Gastroesophageal sphincter (tissue), 4 donors: ENCODE results near the gene ST3GAL6. TPM values are rescaled to one million over a fixed set of nuclear protein-coding genes. Genes with fewer than 3 reads are reported as not detected.

Experiments used
- ATAC-seq: fragments of 150-250 bp; one replicate; pipeline ENCODE4 v1.9.1; 2016; ENCODE audit warnings: mild to moderate bottlenecking, moderate library complexity
- H3K27ac ChIP-seq, 4 donors: fragments of 200-600 bp; sonication (generic) in 3 of 4; 1 replicate in 3 of 4; 2 replicates in 1 of 4; pipeline ENCODE4 v1.5.1; 2016 to 2019
- H3K27me3 ChIP-seq: fragments of 200-600 bp; sonication (generic); one replicate; pipeline ENCODE4 v1.5.1; 2019
- H3K36me3 ChIP-seq, 2 donors: fragments of 200-600 bp; sonication (generic); one replicate each; pipeline ENCODE4 v1.5.1; 2019; ENCODE audit warnings: control low read depth in 1 of 2
- H3K4me1 ChIP-seq, 3 donors: fragments of 200-600 bp; sonication (generic); 1 replicate in 2 of 3; 2 replicates in 1 of 3; pipeline ENCODE4 v1.5.1; 2016 to 2019; ENCODE audit warnings: control low read depth in 2 of 3
- H3K4me3 ChIP-seq, 2 donors: fragments of 200-600 bp; sonication (generic); one replicate each; pipeline ENCODE4 v1.5.1; 2019; ENCODE audit warnings: mild to moderate bottlenecking in 1 of 2, moderate library complexity in 1 of 2
- H3K9me3 ChIP-seq, 3 donors: fragments of 200-600 bp; sonication (generic); one replicate each; pipeline ENCODE4 v1.5.1; 2017 to 2019; ENCODE audit warnings: control low read depth in 2 of 3
- CTCF ChIP-seq, 4 experiments: fragments of 200-600 bp in 2 of 4; fragments of 450-650 bp in 2 of 4; sonication (generic) in 1 of 4; IDR thresholded peaks; one replicate each; pipeline ENCODE4 v1.5.1; 2017 to 2019; ENCODE audit warnings: antibody characterized with exemption in 4 of 4, mild to moderate bottlenecking in 2 of 4, moderate library complexity in 2 of 4
- EP300 ChIP-seq: sonication (generic); formaldehyde crosslinking; IDR thresholded peaks from one replicate; pipeline ENCODE4 v1.6.1; 2017; ENCODE audit warnings: antibody characterized with exemption, mild to moderate bottlenecking
- POLR2A ChIP-seq, 2 donors: fragments of 450-650 bp; IDR thresholded peaks; one replicate each; pipeline ENCODE4 v1.6.1; 2017; ENCODE audit warnings: antibody characterized with exemption in 2 of 2, mild to moderate bottlenecking in 2 of 2, moderate library complexity in 1 of 2
- POLR2AphosphoS5 ChIP-seq: sonication (generic); formaldehyde crosslinking; IDR thresholded peaks from one replicate; pipeline ENCODE4 v1.6.1; 2017; ENCODE audit warnings: antibody characterized with exemption
- WGBS, 2 donors: methylation state at CpG; one replicate each; pipeline ENCODE4 v1.1.5; 2018; ENCODE audit warnings: low coverage in 1 of 2; 5-methylcytosine and 5-hydroxymethylcytosine counted together
- total RNA-seq, 4 donors: library from RNA; depleted of rRNA; stranded (reverse); fragments of >200 nt; gene quantifications; one replicate each; pipeline ENCODE4 v1.1.0, GENCODE V29; 2016

ST3GAL6 gene
- total RNA-seq, 4 donors from 2014 or later, result 4.4 to 21.2 (median 7.4) TPM

GRCh38 chr3:98722389-98722788 is 40.8 kb upstream of the ST3GAL6 start:
- 76 to 82% methylated on average over 4 of the region's 4 CpGs for WGBS, 2 donors
- Histone ChIP-seq H3K4me1 (no peaks in the 10 kb centered on the region), H3K36me3 (no peaks in the 10 kb centered on the region), H3K27me3 (no peaks in the 10 kb centered on the region), H3K27ac (no peak overlapping the region), H3K9me3 (no peaks in the 10 kb centered on the region), H3K4me3 (no peak overlapping the region)
- ATAC-seq, result no peak
- no peak for TF ChIP-seq CTCF (IDR thresholded peaks at IDR 0.05)
- no peak for TF ChIP-seq EP300
- TF ChIP-seq POLR2A (IDR thresholded peaks at IDR 0.05), result no peak
- TF ChIP-seq POLR2AphosphoS5, result no peak

- ATAC-seq, result no peak
- no peak overlapping the region for H3K27ac ChIP-seq
- no peaks in the 10 kb centered on the region for H3K4me1 ChIP-seq
- no peaks in the 10 kb centered on the region for H3K9me3 ChIP-seq
- H3K36me3 ChIP-seq, result no peaks in the 10 kb centered on the region
- H3K4me3 ChIP-seq, result no peak overlapping the region
- TF ChIP-seq POLR2AphosphoS5, result no peak
- no peak for TF ChIP-seq CTCF (IDR thresholded peaks at IDR 0.05)
- no peak for TF ChIP-seq EP300
- TF ChIP-seq POLR2A (IDR thresholded peaks at IDR 0.05), result no peak
- WGBS, 2 donors, result 68 to 84% methylated on average over 2 of the region's 2 CpGs
- no peaks in the 10 kb centered on the region for H3K27me3 ChIP-seq
These were observed 37.8 kb upstream of the ST3GAL6 start for GRCh38 chr3:98725352-98725751.

- Histone ChIP-seq H3K4me3 (no peak overlapping the region), H3K36me3 (no peaks in the 10 kb centered on the region), H3K9me3 (no peaks in the 10 kb centered on the region), H3K4me1 (no peaks in the 10 kb centered on the region), H3K27ac (no peak overlapping the region), H3K27me3 (no peaks in the 10 kb centered on the region)
- no peak for ATAC-seq
- WGBS, 2 donors, result 71% methylated on average over 1 of the region's 1 CpG; no CpG with 5 or more reads in 1 of the 2 donors
- TF ChIP-seq POLR2A (IDR thresholded peaks at IDR 0.05) (no peak), CTCF (IDR thresholded peaks at IDR 0.05) (no peak)
These were observed 37.1 kb upstream of the ST3GAL6 start for GRCh38 chr3:98726084-98726483.

- Histone ChIP-seq H3K9me3 (no peaks in the 10 kb centered on the region), H3K4me1 (peaks cover 0 to 6% (median 0%) of the 10 kb centered on the region in 3 donors), H3K27me3 (no peaks in the 10 kb centered on the region), H3K4me3 (no peak overlapping the region), H3K27ac (no peak overlapping the region), H3K36me3 (no peaks in the 10 kb centered on the region)
- ATAC-seq, result no peak
- no peak for TF ChIP-seq POLR2A (IDR thresholded peaks at IDR 0.05)
- WGBS, 2 donors, result 77 to 100% methylated on average over 3 of the region's 3 CpGs
These were observed 35.5 kb upstream of the ST3GAL6 start for GRCh38 chr3:98727638-98728037.

- 93 to 96% methylated on average over 2 of the region's 2 CpGs for WGBS, 2 donors
- H3K36me3 ChIP-seq, result no peaks in the 10 kb centered on the region
- H3K4me1 ChIP-seq, result peaks cover 0 to 13% (median 0%) of the 10 kb centered on the region in 3 donors
- no peak overlapping the region for H3K4me3 ChIP-seq
- H3K27ac ChIP-seq, result no peak overlapping the region
- no peaks in the 10 kb centered on the region for H3K9me3 ChIP-seq
- no peak for TF ChIP-seq POLR2A (IDR thresholded peaks at IDR 0.05)
- TF ChIP-seq EP300, result no peak
- TF ChIP-seq CTCF (IDR thresholded peaks at IDR 0.05), result no peak
- no peak for TF ChIP-seq POLR2AphosphoS5
- no peaks in the 10 kb centered on the region for H3K27me3 ChIP-seq
- no peak for ATAC-seq
These were observed 34.5 kb upstream of the ST3GAL6 start for GRCh38 chr3:98728672-98729071.
